SJCRH30 (cell line): ENCODE data around the gene C2orf68. TPM values are rescaled to one million over a fixed set of nuclear protein-coding genes. Genes with fewer than 3 reads are reported as not detected.
"Not testable (repeated sequence)": the region's sequence is repeated elsewhere in the genome, so short reads cannot be mapped to it uniquely, and the experiment has no call there.

ENCODE experiments used
- DNase-seq, 2 experiments: peaks; one replicate each; pipeline ENCODE4 v3.0.0-alpha.2; 2015 to 2020
- H3K27ac ChIP-seq: fragments of 250-450 bp; sonication (Bioruptor Pico); 2 replicates; pipeline ENCODE4 v1.5.1; 2020; ENCODE audit warnings: mild to moderate bottlenecking, moderate library complexity
- H3K27me3 ChIP-seq: fragments of 250-450 bp; sonication (Bioruptor Pico); 2 replicates; pipeline ENCODE4 v1.5.1; 2020; ENCODE audit warnings: mild to moderate bottlenecking, moderate library complexity
- H3K36me3 ChIP-seq: fragments of 250-450 bp; sonication (Bioruptor Pico); 2 replicates; pipeline ENCODE4 v1.5.1; 2020; ENCODE audit warnings: mild to moderate bottlenecking, moderate library complexity
- H3K4me1 ChIP-seq: fragments of 250-450 bp; sonication (Bioruptor Pico); 2 replicates; pipeline ENCODE4 v1.5.1; 2020; ENCODE audit warnings: mild to moderate bottlenecking, moderate library complexity
- H3K4me3 ChIP-seq: fragments of 250-450 bp; sonication (Bioruptor Pico); 2 replicates; pipeline ENCODE4 v1.5.1; 2020; ENCODE audit warnings: mild to moderate bottlenecking, moderate library complexity
- H3K9me3 ChIP-seq: fragments of 250-450 bp; sonication (Bioruptor Pico); replicated peaks from 2 replicates; pipeline ENCODE4 v1.5.1; 2020; ENCODE audit warnings: mild to moderate bottlenecking, moderate library complexity
- total RNA-seq: library from RNA; depleted of rRNA; stranded (reverse); fragments of >200 nt; shearing (Covaris generic); gene quantifications from 2 replicates; pipeline ENCODE4 v1.2.3, GENCODE V29; 2014; rRNA removed

The C2orf68 gene
- total RNA-seq, 1 experiment from 2014 or later, result 57.9 TPM

DNA sequence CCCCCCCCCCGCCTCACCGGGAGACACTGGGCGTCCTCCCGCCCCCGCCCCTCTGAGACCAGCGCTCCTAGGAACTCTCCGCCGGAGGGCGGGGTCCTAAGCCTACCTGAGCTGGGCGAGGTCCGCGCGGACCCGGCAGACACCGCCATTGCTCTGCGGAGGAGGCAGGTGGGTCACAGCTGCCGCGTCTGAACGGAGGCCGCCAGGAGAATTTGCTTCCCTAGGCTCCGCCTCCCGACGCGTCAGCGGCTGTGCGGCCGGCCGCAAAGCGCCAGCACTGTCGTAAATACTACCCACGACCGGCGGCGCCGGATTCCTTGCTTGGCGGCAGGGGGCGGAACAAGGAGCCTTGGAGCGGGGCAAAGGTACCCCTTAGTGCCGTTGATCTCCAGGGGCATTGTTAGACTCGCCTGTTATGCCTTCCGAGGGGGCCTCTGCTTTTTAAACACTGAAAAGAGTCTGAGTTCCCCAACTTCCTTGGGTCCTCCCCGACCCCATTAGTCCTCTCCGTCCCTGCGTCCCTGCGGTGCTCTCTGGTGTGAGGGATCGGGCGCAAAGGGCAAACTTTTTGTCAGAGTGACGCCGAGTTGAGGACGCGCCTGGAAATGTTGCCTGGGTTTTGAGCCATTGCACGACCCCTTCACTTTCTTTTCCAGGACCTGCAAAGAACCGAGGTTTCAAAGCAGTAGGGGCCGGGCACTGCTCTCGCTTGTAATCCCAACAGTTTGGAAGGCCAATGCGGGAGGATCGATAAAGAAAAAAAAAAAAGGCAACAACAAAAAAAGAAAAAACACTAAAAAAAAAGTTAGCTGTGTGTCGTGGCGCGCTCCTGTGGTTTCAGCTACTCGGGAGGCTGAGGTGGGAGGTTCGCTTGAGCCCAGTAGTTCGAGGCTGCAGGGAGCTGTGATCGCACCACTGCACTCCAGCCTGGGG, 50.3 kb downstream of the C2orf68 start, which contains the start of gene GGCX:
TSS of gene GGCX (minus strand) at position 214 of the 933 bp plus-strand sequence. CDS start at position 149, 65 bp downstream.
- Histone ChIP-seq H3K4me1 (no peaks in the 10 kb centered on the region), H3K36me3 (peaks cover 12% of the 10 kb centered on the region; the same call in 1 of the 2 replicates), H3K4me3 (peak within 1 kb of the TSS; percentile 73), H3K27me3 (no peaks in the 10 kb centered on the region; the same call in 1 of the 2 replicates), H3K27ac (peak within 1 kb of the TSS; percentile 65), H3K9me3 (no peaks in the 10 kb centered on the region)
- DNase-seq, result peak; percentile 97 to 98

DNA sequence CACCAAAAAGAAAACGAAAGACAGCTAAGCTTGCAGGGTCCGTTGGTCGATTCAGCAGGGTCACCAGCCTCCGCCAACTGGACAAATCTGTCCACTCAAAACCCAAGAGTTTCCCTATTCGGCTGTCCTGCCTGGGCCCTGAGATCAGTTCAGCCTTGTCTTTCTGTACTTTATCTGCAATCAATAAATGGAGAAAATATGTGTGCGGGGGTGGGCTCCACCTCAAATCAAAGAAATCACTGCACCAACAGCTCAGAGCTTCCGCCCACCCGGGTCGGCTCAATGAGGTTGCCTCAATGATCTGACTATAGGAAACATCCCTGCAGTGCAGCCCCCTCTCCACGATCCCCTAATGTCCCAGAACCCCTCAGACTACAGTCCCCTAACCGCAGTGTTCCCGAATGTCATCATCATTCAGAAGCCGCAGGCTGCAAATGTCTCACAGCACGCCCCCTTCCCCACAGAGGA, 51.0 kb downstream of the C2orf68 start:
- Histone ChIP-seq H3K27ac (peak overlapping the region; percentile 65; the same call in 1 of the 2 replicates), H3K36me3 (peaks cover 12% of the 10 kb centered on the region; the same call in 1 of the 2 replicates), H3K4me3 (peak overlapping the region; percentile 73), H3K27me3 (no peaks in the 10 kb centered on the region), H3K4me1 (no peaks in the 10 kb centered on the region), H3K9me3 (no peaks in the 10 kb centered on the region)
- DNase-seq, result no peak

DNA sequence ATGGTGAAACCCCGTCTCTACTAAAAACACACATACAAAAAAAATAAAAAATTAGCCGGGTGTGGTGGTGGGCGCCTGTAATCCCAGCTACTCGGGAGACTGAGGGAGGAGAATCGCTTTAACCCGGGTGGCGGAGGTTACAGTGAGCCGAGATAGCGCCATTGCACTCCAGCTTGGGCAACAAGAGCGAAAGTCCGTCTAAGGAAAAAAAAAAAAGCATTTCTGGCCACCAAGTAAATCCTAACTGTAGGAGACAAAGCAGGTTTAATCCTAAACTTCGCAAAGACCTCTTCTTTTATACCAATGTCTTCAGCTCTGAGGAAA, 51.5 kb downstream of the C2orf68 start:
- H3K9me3 ChIP-seq, H3K27ac ChIP-seq, H3K4me1 ChIP-seq, DNase-seq, H3K27me3 ChIP-seq: not testable (repeated sequence)
- Histone ChIP-seq H3K36me3 (peaks cover 12% of the 10 kb centered on the region; the same call in 1 of the 2 replicates), H3K4me3 (peak overlapping the region; percentile 73)

DNA sequence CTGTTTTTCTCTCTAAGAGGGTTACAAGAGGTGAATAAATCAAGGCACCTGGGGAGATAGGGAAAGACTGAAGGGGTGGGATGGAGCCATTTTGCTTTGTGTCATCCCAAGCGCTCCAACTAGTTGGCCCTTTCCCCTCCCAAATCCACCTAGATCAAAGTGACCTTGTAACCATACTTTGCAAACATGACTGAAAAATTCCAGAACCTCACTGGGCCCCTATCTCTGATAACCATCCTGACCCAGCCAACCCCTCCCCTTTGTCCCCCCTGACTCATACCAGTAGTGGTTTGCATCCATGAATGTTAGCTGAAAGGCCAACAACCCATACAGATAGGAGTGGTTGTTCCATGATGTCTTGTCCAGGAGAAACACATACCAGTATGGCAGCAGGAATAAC, 53.7 kb downstream of the C2orf68 start:
- Histone ChIP-seq H3K4me1 (no peaks in the 10 kb centered on the region), H3K9me3 (no peaks in the 10 kb centered on the region), H3K27me3 (no peaks in the 10 kb centered on the region), H3K36me3 (peaks cover 19% of the 10 kb centered on the region), H3K27ac (no peak overlapping the region), H3K4me3 (no peak overlapping the region)
- DNase-seq, result no peak

DNA sequence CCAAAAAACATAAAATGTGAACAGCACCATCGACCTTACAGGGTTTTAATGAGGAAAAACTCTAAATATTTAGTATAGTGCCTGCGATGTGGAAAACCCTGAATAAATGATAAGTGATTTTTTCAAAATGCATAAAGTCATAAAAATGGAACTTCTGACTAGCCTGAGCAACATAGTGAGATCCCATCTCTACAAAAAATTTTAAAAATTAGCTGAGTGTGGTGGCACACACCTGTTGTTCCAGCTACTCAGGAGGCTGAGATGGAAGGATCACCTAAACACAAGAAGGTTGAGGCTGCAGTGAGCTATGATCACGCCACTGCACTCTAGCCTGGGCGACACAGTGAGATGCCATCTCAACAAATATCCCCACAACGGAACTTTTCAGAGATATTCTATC, 54.7 kb downstream of the C2orf68 start:
- no peaks in the 10 kb centered on the region for H3K27me3 ChIP-seq
- H3K9me3 ChIP-seq, result no peaks in the 10 kb centered on the region
- H3K4me3 ChIP-seq, result no peak overlapping the region
- H3K27ac ChIP-seq, result no peak overlapping the region
- no peak for DNase-seq
- H3K4me1 ChIP-seq, result no peaks in the 10 kb centered on the region
- peaks cover 25% of the 10 kb centered on the region for H3K36me3 ChIP-seq

Other genes starting within 250 kb of the C2orf68 start
- 0.43 and 1.1 TPM in 2 replicates for gene CAPG, start 201.7 kb downstream of the C2orf68 start, total RNA-seq
- gene SH2D6, start 193.4 kb downstream of the C2orf68 start, total RNA-seq, result 0.25 and 0.77 TPM in 2 replicates
- gene MAT2A, start 72.9 kb downstream of the C2orf68 start, total RNA-seq, result 218 and 291 TPM in 2 replicates
- gene GGCX, start 50.6 kb downstream of the C2orf68 start, total RNA-seq, result 37.0 and 38.9 TPM in 2 replicates
- 51.3 and 54.7 TPM in 2 replicates for gene VAMP8, start 34.5 kb downstream of the C2orf68 start, total RNA-seq
- not detected in 2 replicates for gene VAMP5, start 27.6 kb downstream of the C2orf68 start, total RNA-seq
- 91.1 and 111 TPM in 2 replicates for gene RNF181, start 16.3 kb downstream of the C2orf68 start, total RNA-seq
- gene TMEM150A, start 9.4 kb downstream of the C2orf68 start, total RNA-seq, result 5.4 and 5.6 TPM in 2 replicates
- 120 and 126 TPM in 2 replicates for gene USP39, start 4.1 kb upstream of the C2orf68 start, total RNA-seq
- gene SFTPB, start 56.1 kb upstream of the C2orf68 start, total RNA-seq, result not detected in 2 replicates
- not detected in 2 replicates for gene GNLY, start 82.3 kb upstream of the C2orf68 start, total RNA-seq
- 98.9 and 107 TPM in 2 replicates for gene ATOH8, start 141.9 kb upstream of the C2orf68 start, total RNA-seq